ENCODE data around the gene WNT7A. TPM values are rescaled to one million over a fixed set of nuclear protein-coding genes. Genes with fewer than 3 reads are reported as not detected.

Gene WNT7A
- total RNA-seq, 2 donors from 2014 or later, result 0.13 TPM; not detected in 1

DNA sequence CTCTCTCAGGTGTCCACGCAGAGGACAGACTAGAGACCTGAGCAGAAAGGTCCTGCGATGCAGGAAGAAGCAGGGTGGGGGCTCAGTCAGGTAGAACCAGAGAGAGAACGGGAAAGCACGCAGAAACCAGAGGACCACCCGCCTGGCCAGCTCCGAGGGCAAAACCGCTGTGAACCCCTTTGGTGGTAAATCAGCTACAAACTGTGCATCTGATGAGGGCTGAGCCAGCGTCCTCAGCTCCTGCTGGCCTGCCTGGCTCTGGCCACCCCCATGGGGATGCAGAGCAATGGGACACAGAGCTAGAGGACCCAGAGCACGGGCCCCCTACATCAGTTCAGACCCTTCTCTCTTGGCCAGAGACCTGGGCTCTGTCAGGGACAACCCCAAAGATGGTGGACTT, 44.6 kb downstream of the WNT7A start:
- TF ChIP-seq CTCF (conservative IDR thresholded peaks at IDR 0.05), result no peak
- Histone ChIP-seq H3K4me3 (ENCODE audit: low read length) (no peak overlapping the region), H3K4me1 (ENCODE audit: control insufficient read depth, insufficient read depth, low read length) (no peaks in the 10 kb centered on the region), H3K9me3 (ENCODE audit: control insufficient read depth, low read length) (no peaks in the 10 kb centered on the region), H3K27ac (ENCODE audit: low read depth, low read length) (no peak overlapping the region), H3K36me3 (ENCODE audit: control insufficient read depth, insufficient read depth, low read length) (no peaks in the 10 kb centered on the region), H3K9ac (ENCODE audit: extremely low read depth, low read length, poor library complexity, severe bottlenecking) (no peak overlapping the region), H3K27me3 (ENCODE audit: control insufficient read depth, insufficient read depth, low read length, poor library complexity, severe bottlenecking) (no peaks in the 10 kb centered on the region)
- Mint-ChIP-seq H3K4me1 (no peaks in the 10 kb centered on the region), H3K9me3 (no peaks in the 10 kb centered on the region), H3K27ac (no peak overlapping the region), H3K4me3 (no peak overlapping the region), H3K36me3 (ENCODE audit: low read depth) (no peaks in the 10 kb centered on the region), H3K27me3 (ENCODE audit: insufficient read depth) (peaks cover 10% of the 10 kb centered on the region)
- WGBS, 2 experiments (ENCODE audit: insufficient coverage in 1 of 2, insufficient read length in 1 of 2), result 81 to 91% methylated on average over 7 to 9 of the region's 9 CpGs
- DNase-seq, result no peak

DNA sequence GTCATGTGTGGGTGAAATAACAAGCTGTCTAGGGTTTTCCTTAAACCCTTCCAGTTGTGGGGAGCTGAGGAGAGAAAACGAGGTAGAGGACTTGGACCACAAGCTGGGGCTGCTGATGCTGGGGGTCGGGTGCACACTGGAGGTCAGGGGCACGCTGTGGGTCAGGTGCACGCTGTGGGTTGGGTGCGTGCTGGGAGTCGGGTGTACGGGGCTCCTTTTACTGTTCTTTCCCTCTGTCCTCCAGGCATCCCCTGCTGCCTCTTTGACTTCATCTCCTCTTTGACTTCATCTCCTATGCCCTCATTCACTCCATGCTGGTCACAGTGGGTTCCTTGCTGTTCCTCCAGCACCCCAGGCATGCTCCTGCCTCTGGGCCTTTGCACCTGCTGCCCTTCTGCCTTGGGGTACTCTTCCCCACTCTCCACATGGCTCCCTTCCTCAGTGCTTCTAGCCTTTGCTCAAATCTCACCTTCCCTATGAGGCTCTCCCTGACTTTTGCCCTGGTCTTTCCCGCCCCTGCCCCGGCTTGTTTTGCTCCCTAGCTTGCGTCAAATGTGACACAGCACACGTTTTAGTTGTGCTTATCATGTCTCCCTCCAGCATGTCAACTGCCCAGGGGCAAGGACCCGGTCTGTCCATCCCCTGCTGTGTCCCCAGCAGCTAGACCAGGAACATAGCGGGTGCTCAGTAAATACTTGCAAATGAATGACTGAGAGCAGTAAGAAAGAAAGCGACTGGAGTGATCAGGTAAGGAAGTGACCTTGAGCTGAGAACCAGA, 45.4 kb downstream of the WNT7A start:
- Histone ChIP-seq H3K4me1 (ENCODE audit: control insufficient read depth, insufficient read depth, low read length) (no peaks in the 10 kb centered on the region), H3K9me3 (ENCODE audit: control insufficient read depth, low read length) (no peaks in the 10 kb centered on the region), H3K27ac (ENCODE audit: low read depth, low read length) (no peak overlapping the region), H3K9ac (ENCODE audit: extremely low read depth, low read length, poor library complexity, severe bottlenecking) (no peak overlapping the region), H3K27me3 (ENCODE audit: control insufficient read depth, insufficient read depth, low read length, poor library complexity, severe bottlenecking) (no peaks in the 10 kb centered on the region), H3K4me3 (ENCODE audit: low read length) (no peak overlapping the region), H3K36me3 (ENCODE audit: control insufficient read depth, insufficient read depth, low read length) (no peaks in the 10 kb centered on the region)
- Mint-ChIP-seq H3K9me3 (no peaks in the 10 kb centered on the region), H3K4me3 (no peak overlapping the region), H3K36me3 (ENCODE audit: low read depth) (no peaks in the 10 kb centered on the region), H3K27ac (no peak overlapping the region), H3K27me3 (ENCODE audit: insufficient read depth) (peaks cover 14% of the 10 kb centered on the region), H3K4me1 (no peaks in the 10 kb centered on the region)
- 81 to 84% methylated on average over 14 of the region's 14 CpGs for WGBS, 2 experiments (ENCODE audit: insufficient coverage in 1 of 2, insufficient read length in 1 of 2)
- no peak for TF ChIP-seq CTCF (conservative IDR thresholded peaks at IDR 0.05)
- DNase-seq, result no peak

GRCh38 chr3:13833506-13834257, 46.2 kb downstream of the WNT7A start:
- WGBS, 2 experiments (ENCODE audit: insufficient coverage in 1 of 2, insufficient read length in 1 of 2), result 80 to 88% methylated on average over 2 to 9 of the region's 9 CpGs
- Histone ChIP-seq H3K27ac (ENCODE audit: low read depth, low read length) (no peak overlapping the region), H3K4me3 (ENCODE audit: low read length) (no peak overlapping the region), H3K27me3 (ENCODE audit: control insufficient read depth, insufficient read depth, low read length, poor library complexity, severe bottlenecking) (no peaks in the 10 kb centered on the region), H3K4me1 (ENCODE audit: control insufficient read depth, insufficient read depth, low read length) (no peaks in the 10 kb centered on the region), H3K9me3 (ENCODE audit: control insufficient read depth, low read length) (no peaks in the 10 kb centered on the region), H3K36me3 (ENCODE audit: control insufficient read depth, insufficient read depth, low read length) (no peaks in the 10 kb centered on the region), H3K9ac (ENCODE audit: extremely low read depth, low read length, poor library complexity, severe bottlenecking) (no peak overlapping the region)
- peaks cover 17% of the 10 kb centered on the region for H3K27me3 Mint-ChIP-seq (ENCODE audit: insufficient read depth)
- DNase-seq, result no peak
- H3K4me1 Mint-ChIP-seq, result no peaks in the 10 kb centered on the region
- H3K36me3 Mint-ChIP-seq (ENCODE audit: low read depth), result no peaks in the 10 kb centered on the region
- TF ChIP-seq CTCF (conservative IDR thresholded peaks at IDR 0.05), result no peak
- H3K4me3 Mint-ChIP-seq, result no peak overlapping the region
- no peaks in the 10 kb centered on the region for H3K9me3 Mint-ChIP-seq
- H3K27ac Mint-ChIP-seq, result no peak overlapping the region
